Activated CD4-positive, alpha-beta memory T cell treated with anti-CD3 and anti-CD28 coated beads, Interleukin-2, amount 10 ng/mL, durations not matched to agents 7 days and 5 days (primary cell): ENCODE results near the gene TENM4. TPM values are rescaled to one million over a fixed set of nuclear protein-coding genes. Genes with fewer than 3 reads are reported as not detected.
"Not testable (repeated sequence)": the region's sequence is repeated elsewhere in the genome, so short reads cannot be mapped to it uniquely, and the experiment has no call there.

Experiments
- CTCF ChIA-PET: fragments of 350-600 bp; sonication (Branson Sonifier 250); formaldehyde crosslinking; loops from one replicate; lab custom pipeline; 2021; ENCODE audit warnings: antibody characterized with exemption, inconsistent platforms; lab: Charles Lee
- POLR2A ChIA-PET: fragments of 350-600 bp; sonication (Branson Sonifier 250); formaldehyde crosslinking; loops from one replicate; lab custom pipeline; 2021; ENCODE audit warnings: antibody characterized with exemption; lab: Charles Lee
- DNase-seq: peaks from one replicate; pipeline ENCODE4 v3.0.0-alpha.2; 2020
- H3K27ac Mint-ChIP-seq: one replicate; pipeline ENCODE4 v1.8.0; 2021; ENCODE audit warnings: mild to moderate bottlenecking, mixed read lengths
- H3K27me3 Mint-ChIP-seq: one replicate; pipeline ENCODE4 v1.8.0; 2021; ENCODE audit warnings: mixed read lengths
- H3K36me3 Mint-ChIP-seq: one replicate; pipeline ENCODE4 v1.8.0; 2021; ENCODE audit warnings: low read depth, mixed read lengths
- H3K4me1 Mint-ChIP-seq: one replicate; pipeline ENCODE4 v1.8.0; 2021; ENCODE audit warnings: mixed read lengths
- H3K4me3 Mint-ChIP-seq: one replicate; pipeline ENCODE4 v1.8.0; 2021; ENCODE audit warnings: mild to moderate bottlenecking, mixed read lengths
- H3K9me3 Mint-ChIP-seq: one replicate; pipeline ENCODE4 v1.8.0; 2021; ENCODE audit warnings: mixed read lengths
- total RNA-seq, 2 experiments: library from RNA; stranded (reverse); gene quantifications; one replicate each; pipeline ENCODE4 v1.2.3, GENCODE V29; 2021

Gene TENM4
- total RNA-seq, 2 experiments from 2014 or later = not detected

DNA sequence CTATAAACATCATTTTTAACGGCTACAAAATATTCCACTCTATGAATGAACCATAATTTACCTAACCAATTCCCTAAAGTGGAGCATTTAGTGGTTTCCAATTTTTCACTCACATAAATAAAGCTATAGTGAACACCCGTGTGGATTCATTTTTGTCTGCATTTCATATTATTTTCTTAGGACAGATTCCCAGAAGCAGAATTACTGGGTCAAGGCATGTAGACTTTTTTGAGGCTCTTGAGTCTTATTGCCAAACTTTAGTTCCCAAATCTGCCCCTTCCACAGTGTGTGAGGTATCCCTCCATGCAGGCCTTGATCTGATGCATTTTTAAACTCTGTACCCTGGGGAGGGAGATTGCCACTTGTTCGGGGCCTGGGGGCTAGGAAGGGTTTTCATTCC lies 198.2 kb downstream of the TENM4 start:
- POLR2A ChIA-PET = no interaction called here
- no peaks in the 10 kb centered on the region for H3K9me3 Mint-ChIP-seq
- no peaks in the 10 kb centered on the region for H3K27me3 Mint-ChIP-seq
- H3K4me1 Mint-ChIP-seq = no peaks in the 10 kb centered on the region
- H3K36me3 Mint-ChIP-seq = no peaks in the 10 kb centered on the region
- no peak overlapping the region for H3K27ac Mint-ChIP-seq
- no peak overlapping the region for H3K4me3 Mint-ChIP-seq
- CTCF ChIA-PET = no interaction called here
- no peak for DNase-seq

GRCh38 chr11:79241852-79242241 lies 199.0 kb downstream of the TENM4 start:
- CTCF ChIA-PET = no interaction called here
- H3K27ac Mint-ChIP-seq = no peak overlapping the region

GRCh38 chr11:79241205-79241851 lies 199.5 kb downstream of the TENM4 start:
- ChIA-PET POLR2A (no interaction called here), CTCF (no interaction called here)
- H3K4me3 Mint-ChIP-seq = no peak overlapping the region
- no peak for DNase-seq
- H3K27ac Mint-ChIP-seq = no peak overlapping the region
- H3K4me1 Mint-ChIP-seq = no peaks in the 10 kb centered on the region
- no peaks in the 10 kb centered on the region for H3K36me3 Mint-ChIP-seq
- H3K9me3 Mint-ChIP-seq = no peaks in the 10 kb centered on the region
- H3K27me3 Mint-ChIP-seq = no peaks in the 10 kb centered on the region

More at GRCh38 chr11:79241852-79242241, 199.0 kb downstream of the TENM4 start:
- POLR2A ChIA-PET = no interaction called here
- no peaks in the 10 kb centered on the region for H3K9me3 Mint-ChIP-seq
- H3K4me3 Mint-ChIP-seq = no peak overlapping the region
- no peak for DNase-seq
- H3K4me1 Mint-ChIP-seq = no peaks in the 10 kb centered on the region
- no peaks in the 10 kb centered on the region for H3K27me3 Mint-ChIP-seq
- no peaks in the 10 kb centered on the region for H3K36me3 Mint-ChIP-seq

DNA sequence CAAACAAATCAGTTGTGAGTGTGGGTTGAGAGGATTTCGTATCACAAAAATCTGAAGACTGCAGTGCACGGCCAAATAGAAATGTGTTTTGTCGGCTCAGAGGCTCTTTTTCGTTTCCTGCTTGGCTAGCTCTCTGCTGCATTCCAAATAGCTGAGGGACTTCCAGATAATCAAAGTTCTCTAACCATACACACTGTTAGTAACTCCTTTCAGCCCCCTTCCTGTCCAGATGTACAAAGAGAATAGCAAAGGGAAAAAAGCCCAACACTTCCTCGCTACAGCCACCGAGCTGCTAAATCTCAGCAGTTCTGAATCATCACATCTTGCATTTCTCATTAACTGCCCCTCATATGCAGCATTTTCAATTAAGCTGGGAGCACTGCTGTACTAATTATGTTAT lies 203.1 kb downstream of the TENM4 start:
- H3K9me3 Mint-ChIP-seq = no peaks in the 10 kb centered on the region
- no peaks in the 10 kb centered on the region for H3K36me3 Mint-ChIP-seq
- H3K27me3 Mint-ChIP-seq = no peaks in the 10 kb centered on the region

GRCh38 chr11:79237091-79237490 lies 203.7 kb downstream of the TENM4 start:
- no peaks in the 10 kb centered on the region for H3K27me3 Mint-ChIP-seq

More for the DNA sequence above, 203.1 kb downstream of the TENM4 start:
- Mint-ChIP-seq H3K4me3 (no peak overlapping the region), H3K27ac (no peak overlapping the region), H3K4me1 (no peaks in the 10 kb centered on the region)
- DNase-seq = no peak
- CTCF ChIA-PET = no interaction called here
- POLR2A ChIA-PET = no interaction called here

GRCh38 chr11:79236541-79236971 lies 204.3 kb downstream of the TENM4 start:
- Mint-ChIP-seq H3K27me3 (no peaks in the 10 kb centered on the region), H3K27ac (no peak overlapping the region), H3K4me3 (no peak overlapping the region), H3K36me3 (no peaks in the 10 kb centered on the region), H3K4me1 (no peaks in the 10 kb centered on the region), H3K9me3 (no peaks in the 10 kb centered on the region)
- ChIA-PET POLR2A (no interaction called here), CTCF (no interaction called here)
- no peak for DNase-seq

More at GRCh38 chr11:79237091-79237490, 203.7 kb downstream of the TENM4 start:
- H3K27ac Mint-ChIP-seq = no peak overlapping the region
- no peaks in the 10 kb centered on the region for H3K4me1 Mint-ChIP-seq
- DNase-seq = no peak
- ChIA-PET POLR2A (no interaction called here), CTCF (no interaction called here)
- no peak overlapping the region for H3K4me3 Mint-ChIP-seq
- no peaks in the 10 kb centered on the region for H3K36me3 Mint-ChIP-seq
- H3K9me3 Mint-ChIP-seq = no peaks in the 10 kb centered on the region

DNA sequence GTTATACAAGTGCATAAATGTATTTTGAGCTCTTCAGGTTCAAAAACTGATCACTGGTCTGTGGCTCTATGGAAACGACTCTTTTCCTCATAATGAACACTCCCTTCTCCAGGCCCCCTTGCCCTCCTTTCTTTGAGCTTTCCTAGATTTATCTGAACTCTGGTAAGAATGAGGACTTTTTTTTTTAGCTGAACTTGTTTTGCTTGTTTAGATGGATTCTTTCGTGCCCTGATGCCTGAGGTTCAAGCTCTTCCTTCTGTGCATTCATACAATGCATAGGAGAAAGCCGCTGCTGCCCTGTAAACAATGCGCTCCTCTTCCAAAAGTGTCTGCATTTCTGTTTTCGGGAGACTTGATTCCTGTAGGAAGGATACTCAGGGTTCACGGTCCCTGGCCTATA lies 205.1 kb downstream of the TENM4 start:
- no peak for DNase-seq
- Mint-ChIP-seq H3K27ac (no peak overlapping the region), H3K27me3 (no peaks in the 10 kb centered on the region), H3K4me3 (no peak overlapping the region), H3K9me3 (no peaks in the 10 kb centered on the region), H3K36me3 (no peaks in the 10 kb centered on the region), H3K4me1 (no peaks in the 10 kb centered on the region)
- POLR2A ChIA-PET = no interaction called here
- CTCF ChIA-PET = no interaction called here

GRCh38 chr11:79232346-79232745 lies 208.5 kb downstream of the TENM4 start:
- no peaks in the 10 kb centered on the region for H3K27me3 Mint-ChIP-seq
- H3K27ac Mint-ChIP-seq = no peak overlapping the region
- ChIA-PET CTCF (no interaction called here), POLR2A (no interaction called here)
- DNase-seq = no peak
- H3K4me3 Mint-ChIP-seq = no peak overlapping the region
- no peaks in the 10 kb centered on the region for H3K36me3 Mint-ChIP-seq
- H3K4me1 Mint-ChIP-seq = no peaks in the 10 kb centered on the region
- H3K9me3 Mint-ChIP-seq = no peaks in the 10 kb centered on the region

GRCh38 chr11:79229047-79229446 lies 211.8 kb downstream of the TENM4 start:
- ChIA-PET CTCF (no interaction called here), POLR2A (no interaction called here)
- H3K4me3 Mint-ChIP-seq = no peak overlapping the region
- no peak overlapping the region for H3K27ac Mint-ChIP-seq
- no peaks in the 10 kb centered on the region for H3K27me3 Mint-ChIP-seq
- H3K9me3 Mint-ChIP-seq = no peaks in the 10 kb centered on the region
- no peaks in the 10 kb centered on the region for H3K36me3 Mint-ChIP-seq
- DNase-seq = no peak
- no peaks in the 10 kb centered on the region for H3K4me1 Mint-ChIP-seq

DNA sequence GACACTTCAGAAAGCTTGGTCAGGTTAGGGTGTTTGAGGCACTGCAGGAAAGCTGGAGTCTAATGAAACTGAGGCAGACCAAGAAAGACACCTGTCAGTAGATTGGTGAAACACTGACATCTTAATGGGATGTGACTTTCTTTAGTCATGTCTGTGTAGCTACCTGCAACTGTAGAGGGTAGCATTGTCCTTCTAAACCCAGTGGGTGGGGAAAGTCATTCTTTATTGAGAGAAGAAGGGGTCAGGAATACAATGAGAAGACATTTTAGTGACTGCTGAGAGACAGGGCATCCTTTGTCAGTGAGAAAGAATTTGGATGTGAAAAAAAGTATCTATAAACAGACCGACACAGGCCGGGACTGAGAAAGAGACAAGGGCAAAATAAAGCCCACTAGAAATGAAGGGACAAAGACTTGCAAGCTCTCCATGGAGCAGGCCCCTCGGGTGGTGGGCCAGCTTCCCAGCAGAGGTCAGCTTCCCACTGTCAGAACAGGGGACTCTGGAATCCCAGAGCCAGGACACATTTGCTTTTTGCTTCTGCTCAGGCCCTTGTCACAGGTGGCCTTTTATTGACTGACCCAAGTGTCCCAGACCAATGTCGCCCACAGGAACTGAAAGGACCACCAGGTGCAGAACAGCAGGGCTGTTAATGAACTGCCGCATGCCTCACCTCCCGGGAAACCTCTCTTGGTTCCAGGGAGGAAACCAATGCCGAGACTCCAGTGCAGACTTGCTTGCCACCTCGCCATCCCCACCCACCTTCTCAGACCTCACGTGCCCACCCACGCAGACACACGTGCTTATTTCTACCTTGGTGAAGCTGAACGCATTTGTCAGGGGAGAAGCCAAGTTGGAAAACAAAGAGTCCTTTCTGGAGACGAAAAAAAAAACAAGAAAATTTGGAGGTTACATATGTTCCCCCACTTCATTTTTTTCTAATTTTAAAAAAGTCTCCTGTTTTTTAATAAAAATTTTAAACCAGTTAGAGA lies 212.8 kb downstream of the TENM4 start:
- DNase-seq = no peak
- Mint-ChIP-seq H3K9me3 (no peaks in the 10 kb centered on the region), H3K4me1 (no peaks in the 10 kb centered on the region), H3K27ac (no peak overlapping the region), H3K36me3 (no peaks in the 10 kb centered on the region), H3K4me3 (no peak overlapping the region), H3K27me3 (no peaks in the 10 kb centered on the region)
- ChIA-PET CTCF (no interaction called here), POLR2A (no interaction called here)

GRCh38 chr11:79227308-79227707 lies 213.5 kb downstream of the TENM4 start:
- H3K9me3 Mint-ChIP-seq = no peaks in the 10 kb centered on the region
- no peak overlapping the region for H3K4me3 Mint-ChIP-seq
- no peaks in the 10 kb centered on the region for H3K4me1 Mint-ChIP-seq
- POLR2A ChIA-PET = no interaction called here
- no peaks in the 10 kb centered on the region for H3K27me3 Mint-ChIP-seq
- CTCF ChIA-PET = no interaction called here
- no peaks in the 10 kb centered on the region for H3K36me3 Mint-ChIP-seq
- DNase-seq = no peak
- no peak overlapping the region for H3K27ac Mint-ChIP-seq

DNA sequence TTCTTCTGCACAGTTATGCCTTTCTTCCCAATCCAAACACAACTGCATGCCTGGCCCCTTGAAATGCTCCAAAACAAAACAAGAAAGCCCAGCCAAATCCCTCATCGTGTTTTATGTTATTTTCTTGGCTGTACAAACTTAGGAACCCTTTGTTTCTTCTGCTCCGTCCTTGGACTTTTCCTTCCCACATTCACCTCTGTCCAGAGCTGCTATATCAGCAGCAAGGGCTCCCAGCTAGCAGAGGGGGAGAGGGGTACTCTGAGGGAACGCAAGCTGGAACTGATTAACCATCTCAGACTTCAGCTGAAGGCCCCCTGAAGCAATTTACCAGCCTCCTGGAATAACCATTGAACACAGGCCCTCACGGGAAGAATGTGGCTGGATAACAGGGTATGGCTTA lies 214.7 kb downstream of the TENM4 start:
- CTCF ChIA-PET = no interaction called here

DNA sequence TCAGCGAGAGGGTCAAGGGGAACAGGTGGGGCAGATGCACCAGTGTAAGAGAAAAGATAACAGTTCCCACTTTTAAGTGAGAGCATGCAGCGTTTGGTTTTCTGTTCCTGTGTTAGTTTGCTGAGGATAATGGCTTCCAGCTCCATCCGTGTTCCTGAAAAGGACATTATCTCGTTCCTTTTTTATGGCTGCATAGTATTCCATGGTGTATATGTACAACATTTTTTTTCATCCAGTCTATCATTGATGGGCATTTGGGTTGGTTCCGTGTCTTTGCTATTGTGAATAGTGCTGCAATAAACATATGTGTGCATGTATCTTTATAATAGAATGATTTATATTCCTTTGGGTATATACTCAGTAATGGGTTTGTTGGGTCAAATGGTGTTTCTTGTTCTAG lies 218.7 kb downstream of the TENM4 start:
- H3K9me3 Mint-ChIP-seq, H3K27me3 Mint-ChIP-seq, H3K4me1 Mint-ChIP-seq, POLR2A ChIA-PET, CTCF ChIA-PET, DNase-seq, H3K4me3 Mint-ChIP-seq, H3K27ac Mint-ChIP-seq, H3K36me3 Mint-ChIP-seq: not testable (repeated sequence)

More for the DNA sequence above, 214.7 kb downstream of the TENM4 start:
- H3K27me3 Mint-ChIP-seq = no peaks in the 10 kb centered on the region
- H3K4me1 Mint-ChIP-seq = no peaks in the 10 kb centered on the region
- POLR2A ChIA-PET = no interaction called here
- no peak overlapping the region for H3K27ac Mint-ChIP-seq
- no peak for DNase-seq
- H3K36me3 Mint-ChIP-seq = no peaks in the 10 kb centered on the region
- no peaks in the 10 kb centered on the region for H3K9me3 Mint-ChIP-seq
- H3K4me3 Mint-ChIP-seq = no peak overlapping the region
